NCI-H526 treated with DMSO at 0.1 percent for 48 hours (cell line): ENCODE results near the gene ZNF79.

Source experiments
- DNase-seq: peaks from one replicate; lab custom pipeline; 2025; lab: John Stamatoyannopoulos, UW

The ZNF79 gene

GRCh38 chr9:127428348-127428747 lies 4.2 kb downstream of the ZNF79 start:
- DNase-seq, result no peak

- DNase-seq, result no peak
Observed at GRCh38 chr9:127430415-127430814, 6.2 kb downstream of the ZNF79 start.

GRCh38 chr9:127437497-127438264 lies 13.5 kb downstream of the ZNF79 start:
- no peak for DNase-seq

GRCh38 chr9:127438394-127438793 lies 14.2 kb downstream of the ZNF79 start:
- no peak for DNase-seq

GRCh38 chr9:127444283-127444920 lies 20.2 kb downstream of the ZNF79 start:
- DNase-seq, result no peak

GRCh38 chr9:127444921-127445850 lies 21.0 kb downstream of the ZNF79 start:
- DNase-seq, result no peak

GRCh38 chr9:127445851-127446712 lies 21.9 kb downstream of the ZNF79 start:
- no peak for DNase-seq

GRCh38 chr9:127446713-127447415 lies 22.7 kb downstream of the ZNF79 start:
- DNase-seq, result no peak

GRCh38 chr9:127447416-127448111 lies 23.4 kb downstream of the ZNF79 start:
- no peak for DNase-seq

GRCh38 chr9:127448112-127448805 lies 24.1 kb downstream of the ZNF79 start:
- DNase-seq, result no peak

GRCh38 chr9:127449332-127449966 lies 25.3 kb downstream of the ZNF79 start:
- no peak for DNase-seq

- DNase-seq, result no peak
Observed at GRCh38 chr9:127450243-127450760, 26.1 kb downstream of the ZNF79 start.

GRCh38 chr9:127450830-127451607 lies 26.8 kb downstream of the ZNF79 start, which contains the start of the genes LRSAM1 and RPL12:
Gene LRSAM1 (plus strand): TSS chr9:127451510. CDS start chr9:127454528, 3,018 bp downstream.
Gene RPL12 (minus strand): TSS chr9:127451406. CDS start chr9:127451317, 89 bp downstream.
- DNase-seq, result peak; percentile 80

- peak; percentile 53 for DNase-seq
Observed at GRCh38 chr9:127451608-127451857, 27.4 kb downstream of the ZNF79 start.

- no peak for DNase-seq
Observed at GRCh38 chr9:127451858-127452656, 27.9 kb downstream of the ZNF79 start.

GRCh38 chr9:127452691-127453090 lies 28.5 kb downstream of the ZNF79 start:
- DNase-seq, result no peak

- no peak for DNase-seq
Observed at GRCh38 chr9:127455324-127455992, 31.3 kb downstream of the ZNF79 start.
